HL-60/S4 treated with phorbol 12-myristate 13-acetate at 8.2 ng/mL for 4 days and 3 days (cell line): ENCODE results near the gene PRR15L.
"Not testable (repeated sequence)": the region's sequence is repeated elsewhere in the genome, so short reads cannot be mapped to it uniquely, and the experiment has no call there.

ENCODE experiments used
- in situ Hi-C: fragments of 300-500 bp; cut with MboI; formaldehyde crosslinking; loops from 2 replicates; pipeline ENCODE4 v1.15.0; 2022; ENCODE audit warnings: low sequenced_read_pairs

The PRR15L gene

DNA sequence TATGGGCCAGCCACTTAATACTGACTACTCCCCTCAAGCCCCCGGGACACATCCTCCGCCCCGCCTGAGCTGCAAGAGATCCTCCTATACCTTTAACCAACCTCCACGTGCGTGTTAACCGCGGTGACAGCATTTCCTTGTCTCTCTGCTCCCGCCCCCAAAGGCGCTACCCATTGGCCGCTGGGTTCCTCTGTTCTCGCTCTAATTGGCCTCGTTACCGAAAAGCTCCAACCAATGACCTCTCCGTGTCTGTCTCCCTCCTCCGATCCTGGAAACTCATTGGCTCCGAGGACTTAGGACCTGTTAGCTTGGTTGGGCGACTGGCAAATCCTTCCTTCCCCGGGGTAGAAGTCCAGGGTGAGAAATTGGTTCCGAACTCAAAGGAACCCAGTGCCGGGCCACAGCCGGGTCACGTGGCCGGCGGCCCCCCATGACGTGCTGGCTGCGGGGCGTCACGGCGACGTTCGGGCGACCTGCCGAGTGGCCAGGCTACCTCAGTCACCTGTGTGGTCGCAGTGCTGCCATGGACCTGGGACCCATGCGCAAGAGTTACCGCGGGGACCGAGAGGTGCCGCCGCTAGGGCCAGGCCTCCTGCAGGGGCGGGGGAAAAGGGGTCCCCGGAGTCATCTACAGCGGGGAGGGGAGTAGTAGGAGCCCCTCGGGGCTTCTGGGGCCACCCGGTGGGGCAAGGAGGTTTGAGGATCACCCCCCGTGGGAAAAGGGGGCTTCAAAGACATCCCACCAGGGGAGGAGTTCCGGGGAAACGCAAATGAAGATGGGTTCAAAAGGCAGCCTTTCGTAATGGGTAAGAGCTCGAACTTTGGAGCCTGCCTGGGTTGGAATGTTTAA lies 16.2 kb downstream of the PRR15L start, which contains the start of gene PNPO:
Gene PNPO, plus strand, starts transcription at position 326 of the 850 bp plus-strand sequence. Its CDS starts 105 bp downstream, at position 431.
- in situ Hi-C loops, result no loop called here

GRCh38 chr17:47937941-47938340 lies 19.7 kb downstream of the PRR15L start:
- in situ Hi-C loops, result no loop called here

DNA sequence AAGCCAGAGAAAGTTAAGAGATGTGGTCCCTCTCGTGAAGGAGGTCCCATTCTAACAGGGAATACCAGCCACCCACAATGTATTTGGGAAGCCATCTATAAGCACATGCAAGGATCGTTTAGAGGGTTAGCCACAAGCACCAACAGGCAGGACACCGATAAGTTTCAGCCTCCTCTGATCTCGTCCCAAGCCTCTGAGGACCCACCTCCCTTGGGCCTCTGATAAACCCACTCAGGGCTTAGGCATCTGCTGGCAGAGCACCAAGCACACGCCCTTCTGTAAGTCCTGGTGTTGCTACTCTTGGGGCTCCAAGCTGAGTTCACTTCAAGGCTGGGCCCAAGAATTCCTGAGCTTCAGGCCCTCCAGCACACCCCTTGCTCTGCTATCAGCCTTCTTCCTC lies 21.7 kb downstream of the PRR15L start:
- in situ Hi-C loops, result no loop called here

GRCh38 chr17:47935468-47935867 lies 22.2 kb downstream of the PRR15L start:
- in situ Hi-C loops, result not testable (repeated sequence)

- in situ Hi-C loops, result no loop called here
Measured at GRCh38 chr17:47934856-47935255, 22.8 kb downstream of the PRR15L start.

- in situ Hi-C loops, result no loop called here
Measured at GRCh38 chr17:47931848-47932247, 25.8 kb downstream of the PRR15L start.

GRCh38 chr17:47929218-47930000 lies 28.3 kb downstream of the PRR15L start:
- in situ Hi-C loops, result no loop called here

DNA sequence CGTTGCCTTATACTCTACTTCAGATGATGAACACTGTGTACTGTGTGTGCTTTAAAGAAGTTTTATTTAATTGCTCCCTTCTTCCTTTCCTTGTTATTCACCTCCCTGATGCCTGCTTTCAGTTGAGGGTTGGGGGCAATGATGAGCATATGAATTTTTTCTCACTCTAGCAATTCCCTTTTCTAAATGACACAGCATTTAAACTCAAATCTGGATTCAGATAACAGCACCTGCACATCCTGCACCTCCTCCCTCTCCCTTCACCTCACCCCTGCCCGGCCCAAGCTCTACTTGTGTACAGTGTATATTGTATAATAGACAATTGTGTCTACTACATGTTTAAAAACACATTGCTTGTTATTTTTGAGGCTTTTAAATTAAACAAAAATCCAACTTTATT lies 29.3 kb downstream of the PRR15L start:
- in situ Hi-C loops, result no loop called here

- in situ Hi-C loops, result no loop called here
Measured at GRCh38 chr17:47927821-47928400, 29.8 kb downstream of the PRR15L start.

GRCh38 chr17:47925678-47925988 lies 32.0 kb downstream of the PRR15L start:
- in situ Hi-C loops, result no loop called here

- in situ Hi-C loops, result no loop called here
Measured at GRCh38 chr17:47924785-47925677, 32.7 kb downstream of the PRR15L start.

DNA sequence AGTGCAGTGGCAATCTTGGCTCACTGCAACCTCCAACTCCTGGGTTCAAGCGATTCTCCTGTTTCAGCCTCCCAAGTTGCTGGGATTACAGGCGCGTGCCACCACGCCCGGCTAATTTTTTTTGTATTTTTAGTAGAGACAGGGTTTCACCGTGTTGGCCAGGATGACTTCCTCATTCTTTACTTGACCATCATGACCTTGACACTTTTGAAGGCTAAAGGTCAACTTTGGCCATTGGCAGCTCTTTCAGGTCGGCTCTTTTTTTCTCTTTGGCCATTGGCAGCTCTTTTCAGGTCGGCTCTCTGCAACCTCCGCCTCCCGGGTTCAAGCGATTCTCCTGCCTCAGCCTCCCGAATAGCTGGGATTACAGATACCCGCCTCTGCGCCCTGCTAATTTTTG lies 37.8 kb downstream of the PRR15L start:
- in situ Hi-C loops, result not testable (repeated sequence)

DNA sequence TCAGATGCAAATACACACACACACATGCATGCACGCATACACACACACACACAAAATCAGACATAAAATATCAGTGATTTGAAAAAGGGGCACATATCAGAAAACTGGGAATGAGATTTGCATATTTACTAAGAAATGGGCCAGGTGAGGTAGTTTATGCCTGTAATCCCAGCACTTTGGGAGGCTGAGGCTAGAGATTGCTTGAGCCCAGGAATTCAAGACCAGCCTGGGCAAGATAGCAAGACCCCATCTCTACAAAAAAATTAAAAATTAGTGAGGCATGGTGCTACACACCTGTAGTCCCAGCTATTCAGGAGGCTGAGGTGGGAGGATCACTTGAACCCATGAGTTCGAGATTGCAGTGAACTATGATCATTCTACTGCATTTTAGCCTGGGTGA lies 38.7 kb downstream of the PRR15L start:
- in situ Hi-C loops, result no loop called here

DNA sequence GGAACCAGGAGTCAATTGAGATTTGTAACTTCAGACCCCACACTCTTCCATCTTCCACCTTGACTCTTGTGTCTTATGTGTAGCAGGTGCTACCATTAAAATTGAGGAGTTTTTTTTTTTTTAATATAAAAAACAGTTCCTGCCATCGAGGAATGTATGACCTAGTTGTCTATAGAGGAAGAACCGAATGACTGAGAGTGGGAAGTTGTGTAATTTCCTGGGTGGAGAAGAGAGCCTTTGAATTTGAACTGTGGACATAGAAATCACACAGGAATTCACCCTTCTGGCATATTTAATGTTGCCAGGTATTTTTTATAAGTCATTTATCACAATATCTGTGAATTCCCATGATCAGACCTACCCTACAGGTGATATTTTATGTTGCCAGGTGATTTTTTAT lies 39.7 kb downstream of the PRR15L start:
- in situ Hi-C loops, result no loop called here

DNA sequence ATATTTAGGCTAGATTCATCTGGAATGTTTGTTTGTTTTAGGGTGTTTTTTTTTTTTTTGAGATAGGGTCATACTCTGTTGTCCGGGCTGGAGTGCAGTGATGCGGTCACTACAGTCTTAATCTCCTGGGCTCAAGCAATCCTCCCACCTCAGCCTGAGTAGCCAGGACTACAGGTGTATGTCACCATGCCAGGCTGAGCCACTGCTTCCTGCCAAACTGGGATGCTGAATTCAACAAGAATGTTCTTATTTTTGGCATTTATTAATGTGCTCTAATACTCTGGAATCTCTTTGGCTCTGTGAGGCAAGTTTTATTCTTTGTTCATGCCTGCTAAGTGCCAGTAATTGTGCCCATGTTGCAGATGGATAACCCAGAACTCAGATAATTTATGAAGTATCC lies 40.1 kb downstream of the PRR15L start:
- in situ Hi-C loops, result no loop called here

- in situ Hi-C loops, result no loop called here
Measured at GRCh38 chr17:47916489-47917208, 41.0 kb downstream of the PRR15L start.

- in situ Hi-C loops, result no loop called here
Measured at GRCh38 chr17:47915776-47916398, 41.8 kb downstream of the PRR15L start.

GRCh38 chr17:47914306-47914948 lies 43.3 kb downstream of the PRR15L start:
- in situ Hi-C loops, result no loop called here

DNA sequence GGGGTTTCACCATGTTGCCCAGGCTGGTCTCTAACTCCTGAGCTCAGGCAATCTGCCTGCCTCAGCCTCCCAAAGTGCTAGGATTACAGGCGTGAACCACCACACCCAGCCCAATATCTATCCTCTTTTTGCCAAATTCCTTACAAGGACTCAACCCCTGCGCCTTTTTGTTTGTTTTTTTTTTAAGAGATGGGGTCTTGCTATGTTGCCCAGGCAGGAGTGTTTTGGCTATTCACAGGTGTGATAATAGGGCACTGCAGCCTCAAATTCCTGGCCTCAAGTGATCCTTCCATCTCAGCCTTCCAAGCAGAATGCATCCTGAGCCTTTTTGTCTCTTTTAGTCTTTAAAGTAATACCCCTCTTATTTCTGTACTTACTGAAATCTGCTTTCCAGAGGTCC lies 44.6 kb downstream of the PRR15L start:
- in situ Hi-C loops, result no loop called here
